MM.1S (cell line): ENCODE data around the gene AK6.

Experiments used
- DNase-seq: peaks from one replicate; pipeline ENCODE4 v3.0.0-alpha.2; 2015
- H2AFZ ChIP-seq: fragments of 300-600 bp; sonication (generic); 2 replicates; pipeline ENCODE4 v1.6.0; 2016; ENCODE audit warnings: antibody characterized with exemption, low read length
- H3F3A ChIP-seq: fragments of 300-600 bp; sonication (generic); 2 replicates; pipeline ENCODE4 v1.6.1; 2016; ENCODE audit warnings: mild to moderate bottlenecking, antibody characterized with exemption, low read length, moderate library complexity, mixed read lengths; ENCODE audit not compliant: insufficient read depth
- H3K27ac ChIP-seq: fragments of 300-600 bp; sonication (generic); 2 replicates; pipeline ENCODE4 v1.5.1; 2016; ENCODE audit warnings: mild to moderate bottlenecking, low read length
- H3K27me3 ChIP-seq: fragments of 300-600 bp; sonication (generic); replicated peaks from 2 replicates; pipeline ENCODE4 v1.6.0; 2016; ENCODE audit warnings: low read length; ENCODE audit not compliant: insufficient read depth
- H3K36me3 ChIP-seq: fragments of 300-600 bp; sonication (generic); replicated peaks from 2 replicates; pipeline ENCODE4 v1.6.1; 2016; ENCODE audit warnings: mild to moderate bottlenecking, low read length, mixed read lengths; ENCODE audit not compliant: insufficient read depth
- H3K4me1 ChIP-seq: fragments of 300-600 bp; sonication (generic); 2 replicates; pipeline ENCODE4 v1.6.1; 2016; ENCODE audit warnings: low read length, mixed read lengths
- H3K4me2 ChIP-seq: fragments of 300-600 bp; sonication (generic); 2 replicates; pipeline ENCODE4 v1.6.0; 2016; ENCODE audit warnings: low read depth, low read length
- H3K4me3 ChIP-seq: fragments of 300-600 bp; sonication (generic); 2 replicates; pipeline ENCODE4 v1.5.1; 2016; ENCODE audit warnings: low read length, mixed read lengths
- H3K79me2 ChIP-seq: fragments of 300-600 bp; sonication (generic); 2 replicates; pipeline ENCODE4 v1.6.1; 2016; ENCODE audit warnings: mixed run types, low read length, mixed read lengths
- H3K9ac ChIP-seq: fragments of 300-600 bp; sonication (generic); 2 replicates; pipeline ENCODE4 v1.6.1; 2016; ENCODE audit warnings: low read length, mixed read lengths
- H3K9me2 ChIP-seq: fragments of 300-600 bp; sonication (generic); replicated peaks from 2 replicates; pipeline ENCODE4 v1.6.1; 2016; ENCODE audit warnings: mild to moderate bottlenecking, low read length, mixed read lengths; ENCODE audit not compliant: insufficient read depth
- H3K9me3 ChIP-seq: fragments of 300-600 bp; sonication (generic); replicated peaks from 2 replicates; pipeline ENCODE4 v1.6.1; 2016; ENCODE audit warnings: mild to moderate bottlenecking, low read length, mixed read lengths; ENCODE audit not compliant: insufficient read depth
- H4K20me1 ChIP-seq: fragments of 300-600 bp; sonication (generic); 2 replicates; pipeline ENCODE4 v1.6.1; 2016; ENCODE audit warnings: mild to moderate bottlenecking, low read length, moderate library complexity, mixed read lengths; ENCODE audit not compliant: insufficient read depth
- EZH2 ChIP-seq: fragments of 300-600 bp; sonication (generic); optimal IDR thresholded peaks from 2 replicates; pipeline ENCODE3; 2017; ENCODE audit warnings: low read depth, mild to moderate bottlenecking, antibody characterized with exemption, low read length, mixed read lengths
- EZH2phosphoT487 ChIP-seq: fragments of 300-600 bp; sonication (generic); IDR thresholded peaks from 2 replicates; pipeline ENCODE4 v1.6.1; 2018; ENCODE audit warnings: antibody characterized with exemption, low read length
- TF ChIP-seq, protein P1 (sequence below): fragments of 300-600 bp; sonication (generic); IDR thresholded peaks from 2 replicates; pipeline ENCODE4 v1.5.1; 2016; ENCODE audit warnings: antibody characterized with exemption, low read length, mixed read lengths

Gene AK6

DNA sequence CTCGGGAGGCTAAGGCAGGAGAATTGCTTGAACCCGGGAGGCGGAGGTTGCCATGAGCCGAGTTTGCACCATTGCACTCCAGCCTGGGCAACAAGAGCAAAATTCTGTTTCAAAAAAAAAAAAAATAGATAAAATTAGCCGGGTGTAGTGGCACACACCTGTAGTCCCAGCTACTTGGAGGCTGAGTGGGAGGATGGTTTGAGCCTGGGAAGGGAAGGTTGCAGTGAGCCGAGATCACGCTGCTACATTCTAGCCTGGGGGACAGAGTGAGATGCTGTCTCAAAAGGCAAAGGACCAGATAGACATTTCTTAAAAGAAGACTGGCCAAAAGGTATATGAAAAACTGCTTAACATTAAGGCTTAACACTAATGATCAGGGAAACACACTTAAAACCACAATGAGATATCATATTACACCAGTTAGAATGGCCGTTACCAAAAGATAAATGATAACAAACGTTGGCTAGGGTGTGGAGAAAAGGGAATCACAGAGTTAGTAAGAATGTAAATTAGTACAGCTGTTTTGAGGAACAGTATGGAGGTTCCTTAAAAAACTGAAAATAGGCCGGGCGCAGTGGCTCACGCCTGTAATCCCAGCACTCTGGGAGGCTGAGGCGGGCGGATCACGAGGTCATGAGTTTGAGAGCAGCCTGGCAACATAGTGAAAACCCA is 35.5 kb upstream of the AK6 start:
- no peak for DNase-seq
- Histone ChIP-seq H4K20me1 (no peaks in the 10 kb centered on the region), H3K9me2 (no peaks in the 10 kb centered on the region), H3K9me3 (no peaks in the 10 kb centered on the region), H3K27ac (no peak overlapping the region), H3K36me3 (no peaks in the 10 kb centered on the region), H3F3A (no peaks in the 10 kb centered on the region), H3K4me2 (no peak overlapping the region), H3K4me1 (no peaks in the 10 kb centered on the region), H2AFZ (no peak overlapping the region), H3K79me2 (no peaks in the 10 kb centered on the region), H3K27me3 (no peaks in the 10 kb centered on the region), H3K4me3 (no peak overlapping the region), H3K9ac (no peak overlapping the region)
- TF ChIP-seq EZH2 (no peak), EZH2phosphoT487 (no peak)
- TF ChIP-seq, protein P1, sequence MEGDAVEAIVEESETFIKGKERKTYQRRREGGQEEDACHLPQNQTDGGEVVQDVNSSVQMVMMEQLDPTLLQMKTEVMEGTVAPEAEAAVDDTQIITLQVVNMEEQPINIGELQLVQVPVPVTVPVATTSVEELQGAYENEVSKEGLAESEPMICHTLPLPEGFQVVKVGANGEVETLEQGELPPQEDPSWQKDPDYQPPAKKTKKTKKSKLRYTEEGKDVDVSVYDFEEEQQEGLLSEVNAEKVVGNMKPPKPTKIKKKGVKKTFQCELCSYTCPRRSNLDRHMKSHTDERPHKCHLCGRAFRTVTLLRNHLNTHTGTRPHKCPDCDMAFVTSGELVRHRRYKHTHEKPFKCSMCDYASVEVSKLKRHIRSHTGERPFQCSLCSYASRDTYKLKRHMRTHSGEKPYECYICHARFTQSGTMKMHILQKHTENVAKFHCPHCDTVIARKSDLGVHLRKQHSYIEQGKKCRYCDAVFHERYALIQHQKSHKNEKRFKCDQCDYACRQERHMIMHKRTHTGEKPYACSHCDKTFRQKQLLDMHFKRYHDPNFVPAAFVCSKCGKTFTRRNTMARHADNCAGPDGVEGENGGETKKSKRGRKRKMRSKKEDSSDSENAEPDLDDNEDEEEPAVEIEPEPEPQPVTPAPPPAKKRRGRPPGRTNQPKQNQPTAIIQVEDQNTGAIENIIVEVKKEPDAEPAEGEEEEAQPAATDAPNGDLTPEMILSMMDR: no peak

DNA sequence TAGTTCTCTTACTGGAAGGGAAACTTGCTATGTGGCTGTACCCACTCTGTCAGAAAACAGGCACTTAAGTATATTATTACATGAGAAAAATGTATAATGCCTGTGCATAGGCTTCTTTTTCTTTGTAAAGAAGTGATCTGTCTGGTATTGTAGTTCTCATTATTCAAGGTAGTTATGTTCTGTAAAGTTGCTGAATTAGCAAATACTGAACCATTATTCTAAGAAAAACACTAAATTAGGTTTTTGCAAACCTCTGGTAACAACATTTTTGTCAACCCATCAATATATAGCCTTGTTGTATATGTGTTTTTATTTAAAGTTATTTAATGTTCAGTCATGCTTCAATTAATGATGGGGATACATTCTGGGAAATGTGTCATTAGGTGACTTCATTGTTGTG is 9.1 kb upstream of the AK6 start:
- no peak overlapping the region for H3K4me2 ChIP-seq
- peaks cover 19% of the 10 kb centered on the region for H3K4me1 ChIP-seq
- no peak overlapping the region for H3K9ac ChIP-seq
- no peaks in the 10 kb centered on the region for H4K20me1 ChIP-seq
- H3K27ac ChIP-seq: no peak overlapping the region
- peaks cover 15% of the 10 kb centered on the region for H3F3A ChIP-seq
- H2AFZ ChIP-seq: no peak overlapping the region
- no peaks in the 10 kb centered on the region for H3K9me2 ChIP-seq
- no peak overlapping the region for H3K4me3 ChIP-seq
- peaks cover 3% of the 10 kb centered on the region; the same call in 1 of the 2 replicates for H3K36me3 ChIP-seq
- H3K27me3 ChIP-seq: no peaks in the 10 kb centered on the region
- no peak for TF ChIP-seq EZH2
- no peak for TF ChIP-seq EZH2phosphoT487
- TF ChIP-seq, protein P1: no peak
- H3K79me2 ChIP-seq: peaks cover 18% of the 10 kb centered on the region
- no peak for DNase-seq
- H3K9me3 ChIP-seq: no peaks in the 10 kb centered on the region

DNA sequence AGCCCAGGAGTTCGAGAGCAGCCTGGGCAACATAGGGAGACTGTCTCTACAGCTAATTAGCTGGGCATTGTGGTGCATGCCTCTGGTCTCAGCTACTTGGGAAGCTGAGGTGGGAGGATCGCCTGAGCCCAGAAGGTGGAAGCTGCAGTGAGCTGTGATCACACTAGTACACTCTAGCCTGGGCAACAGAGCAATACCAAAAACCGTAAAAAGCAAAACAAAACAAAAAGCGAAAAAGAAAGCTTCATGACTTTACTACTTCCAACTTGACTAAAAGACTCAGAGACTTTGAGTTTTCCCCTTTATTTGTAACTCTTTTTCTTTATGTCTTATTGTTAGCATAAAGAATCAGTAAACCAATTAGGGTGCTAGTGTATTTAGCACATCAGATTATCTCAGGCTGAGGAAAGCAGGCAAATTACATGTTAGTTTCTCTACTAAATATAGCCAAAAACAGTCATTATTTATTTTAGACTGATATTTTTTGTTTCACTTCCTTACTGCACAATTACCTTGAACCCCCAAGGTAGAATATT is 5.7 kb upstream of the AK6 start:
- Histone ChIP-seq H3K4me1 (peaks cover 24% of the 10 kb centered on the region), H3F3A (peaks cover 16% of the 10 kb centered on the region), H2AFZ (peak overlapping the region; percentile 15), H3K9me2 (no peaks in the 10 kb centered on the region), H4K20me1 (no peaks in the 10 kb centered on the region), H3K79me2 (peaks cover 50% of the 10 kb centered on the region), H3K9me3 (no peaks in the 10 kb centered on the region), H3K36me3 (peaks cover 3% of the 10 kb centered on the region; the same call in 1 of the 2 replicates), H3K4me3 (peak overlapping the region; percentile 45), H3K27me3 (no peaks in the 10 kb centered on the region), H3K27ac (peak overlapping the region; percentile 85), H3K4me2 (peak overlapping the region; percentile 73), H3K9ac (peak overlapping the region; percentile 57)
- peak; percentile 66 for DNase-seq
- TF ChIP-seq, protein P1: no peak
- TF ChIP-seq EZH2phosphoT487: no peak
- TF ChIP-seq EZH2: no peak
